ENCODE results near the gene TRIO. TPM values are rescaled to one million over a fixed set of nuclear protein-coding genes. Genes with fewer than 3 reads are reported as not detected.

TRIO gene
- total RNA-seq, 1 experiment from 2014 or later = 68.4 TPM

DNA sequence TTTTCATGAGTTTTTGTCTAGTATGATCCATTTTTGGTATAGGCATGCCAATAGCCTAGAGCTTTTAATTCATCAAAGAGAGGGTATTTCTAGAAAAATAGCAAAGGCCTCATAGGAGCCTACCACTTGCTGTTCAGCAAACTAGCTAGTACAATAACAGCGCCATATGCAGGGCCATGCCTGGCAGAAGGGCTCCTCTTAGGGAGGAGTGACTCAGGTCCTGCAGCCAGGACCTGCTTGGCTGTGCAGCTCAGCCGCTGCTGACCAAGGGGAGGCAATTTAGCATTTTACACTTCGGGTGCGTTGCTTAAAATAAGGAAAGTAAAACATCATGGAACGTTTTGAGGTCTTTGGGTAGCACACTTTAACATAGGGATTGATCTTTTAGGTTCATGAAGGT, 100.6 kb downstream of the TRIO start:
- ATAC-seq (no peak), DNase-seq (ENCODE audit: low read depth, low spot score) (no peak)
- H3K4me3 ChIP-seq (replicated peaks in 1 of 2; ENCODE audit: low read depth in 1 of 2, low read length in 2 of 2) = no peak overlapping the region
- no peaks in the 10 kb centered on the region for H3K9me3 ChIP-seq (ENCODE audit: control insufficient read depth in 1 of 2, insufficient read depth in 1 of 2, low read depth in 1 of 2, low read length in 2 of 2)
- TF ChIP-seq ZNF274 (IDR thresholded peaks at IDR 0.05; ENCODE audit: low read depth, low read length) (no peak), SIN3A (IDR thresholded peaks at IDR 0.05; ENCODE audit: low read depth) (no peak)
- H3K9me2 ChIP-seq (ENCODE audit: insufficient read depth) = no peaks in the 10 kb centered on the region
- H2AFZ ChIP-seq (ENCODE audit: low read depth, low read length, poor library complexity, severe bottlenecking) = no peak overlapping the region
- CTCF ChIA-PET = no interaction called here
- H3K79me2 ChIP-seq (ENCODE audit: insufficient read depth, low read length) = peaks cover 97% of the 10 kb centered on the region
- H3K4me1 ChIP-seq (ENCODE audit: control insufficient read depth in 1 of 2, insufficient read depth in 2 of 2, low read length in 2 of 2) = no peaks in the 10 kb centered on the region; a peak in 1 of 4 replicates
- POLR2A ChIA-PET = no interaction called here
- intact Hi-C loops (cut with micrococcal nuclease) = no loop called here
- no peak overlapping the region for H3K4me2 ChIP-seq (ENCODE audit: low read length)
- H4K20me1 ChIP-seq (ENCODE audit: insufficient read depth) = peaks cover 4% of the 10 kb centered on the region; the same call in 1 of the 2 replicates
- RAD21 ChIA-PET (ENCODE audit: low non-redundant PET in 1 of 2, low total read pairs in 2 of 2, uncharacterized antibody in 2 of 2, unreplicated experiment in 2 of 2) = no interaction called here
- H3K27ac ChIP-seq (ENCODE audit: low read depth, low read length) = no peak overlapping the region
- H3K36me3 ChIP-seq (ENCODE audit: control insufficient read depth in 1 of 2, insufficient read depth in 2 of 2, low read length in 2 of 2) = no peaks in the 10 kb centered on the region
- BruUV-seq (replicated peaks) = no TSS peak
- no peaks in the 10 kb centered on the region for H3K27me3 ChIP-seq (ENCODE audit: insufficient read depth, low read length)
- H3K9ac ChIP-seq (ENCODE audit: low read length) = no peak overlapping the region

DNA sequence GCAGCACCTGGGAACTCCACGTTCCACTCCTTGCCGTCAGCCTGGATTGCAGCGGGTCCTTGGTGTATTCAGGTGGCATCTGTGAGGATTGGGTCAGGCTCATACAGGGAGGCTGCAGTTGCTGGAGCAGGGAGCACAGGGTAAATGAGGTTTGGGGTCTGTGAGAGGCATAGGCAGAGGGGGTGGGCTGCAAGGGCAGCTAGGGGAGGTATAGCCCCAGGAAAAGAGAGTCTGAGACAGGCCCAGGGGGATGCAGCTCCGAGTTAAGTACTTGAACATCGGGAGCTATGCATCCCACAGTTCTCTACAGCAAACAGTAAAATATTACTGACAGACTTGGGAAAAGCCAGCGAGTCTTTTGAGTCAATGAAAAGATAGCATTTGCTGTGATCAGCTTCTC, 101.6 kb downstream of the TRIO start:
- BruUV-seq (replicated peaks) = no TSS peak
- RAD21 ChIA-PET (ENCODE audit: low non-redundant PET in 1 of 2, low total read pairs in 2 of 2, uncharacterized antibody in 2 of 2, unreplicated experiment in 2 of 2) = no interaction called here
- no peaks in the 10 kb centered on the region; a peak in 1 of 4 replicates for H3K4me1 ChIP-seq (ENCODE audit: control insufficient read depth in 1 of 2, insufficient read depth in 2 of 2, low read length in 2 of 2)
- H3K79me2 ChIP-seq (ENCODE audit: insufficient read depth, low read length) = peaks cover 97% of the 10 kb centered on the region
- H3K9me2 ChIP-seq (ENCODE audit: insufficient read depth) = no peaks in the 10 kb centered on the region
- H3K9ac ChIP-seq (ENCODE audit: low read length) = no peak overlapping the region
- no peak overlapping the region for H2AFZ ChIP-seq (ENCODE audit: low read depth, low read length, poor library complexity, severe bottlenecking)
- POLR2A ChIA-PET = no interaction called here
- no peaks in the 10 kb centered on the region for H3K36me3 ChIP-seq (ENCODE audit: control insufficient read depth in 1 of 2, insufficient read depth in 2 of 2, low read length in 2 of 2)
- intact Hi-C loops (cut with micrococcal nuclease) = no loop called here
- H3K27me3 ChIP-seq (ENCODE audit: insufficient read depth, low read length) = no peaks in the 10 kb centered on the region
- CTCF ChIA-PET = no interaction called here
- no peak for DNase-seq (ENCODE audit: low read depth, low spot score)
- H3K4me2 ChIP-seq (ENCODE audit: low read length) = no peak overlapping the region
- H3K9me3 ChIP-seq (ENCODE audit: control insufficient read depth in 1 of 2, insufficient read depth in 1 of 2, low read depth in 1 of 2, low read length in 2 of 2) = no peaks in the 10 kb centered on the region
- H3K4me3 ChIP-seq (replicated peaks in 1 of 2; ENCODE audit: low read depth in 1 of 2, low read length in 2 of 2) = no peak overlapping the region
- no peak for ATAC-seq
- peaks cover 4% of the 10 kb centered on the region; the same call in 1 of the 2 replicates for H4K20me1 ChIP-seq (ENCODE audit: insufficient read depth)
- H3K27ac ChIP-seq (ENCODE audit: low read depth, low read length) = no peak overlapping the region
- TF ChIP-seq ATF3 (IDR thresholded peaks at IDR 0.05) (no peak), YY1 (IDR thresholded peaks at IDR 0.05; ENCODE audit: extremely low read depth, insufficient replicate concordance, low read depth, low read length) (no peak), SRF (IDR thresholded peaks at IDR 0.05; ENCODE audit: low read depth) (no peak), SP1 (IDR thresholded peaks at IDR 0.05; ENCODE audit: low read depth) (no peak), JUND (IDR thresholded peaks at IDR 0.05) (no peak), EZH2phosphoT487 (IDR thresholded peaks at IDR 0.05; ENCODE audit: borderline replicate concordance) (no peak), ZFX (IDR thresholded peaks at IDR 0.05) (no peak), TCF7L2 (IDR thresholded peaks at IDR 0.05; ENCODE audit: borderline replicate concordance, extremely low read depth, insufficient read depth, insufficient read length) (no peak), REST (IDR thresholded peaks at IDR 0.05; ENCODE audit: low read depth) (no peak), POLR2AphosphoS5 (IDR thresholded peaks at IDR 0.05; ENCODE audit: low read depth, low read length) (no peak), ELF1 (IDR thresholded peaks at IDR 0.05; ENCODE audit: borderline replicate concordance, low read depth) (no peak), CBX3 (IDR thresholded peaks at IDR 0.05; ENCODE audit: low read depth) (no peak), FOSL1 (IDR thresholded peaks at IDR 0.05; ENCODE audit: low read depth) (no peak), EZH2 (IDR thresholded peaks at IDR 0.05) (no peak), ZNF274 (IDR thresholded peaks at IDR 0.05; ENCODE audit: low read depth, low read length) (no peak)
- TF ChIP-seq, protein P1, sequence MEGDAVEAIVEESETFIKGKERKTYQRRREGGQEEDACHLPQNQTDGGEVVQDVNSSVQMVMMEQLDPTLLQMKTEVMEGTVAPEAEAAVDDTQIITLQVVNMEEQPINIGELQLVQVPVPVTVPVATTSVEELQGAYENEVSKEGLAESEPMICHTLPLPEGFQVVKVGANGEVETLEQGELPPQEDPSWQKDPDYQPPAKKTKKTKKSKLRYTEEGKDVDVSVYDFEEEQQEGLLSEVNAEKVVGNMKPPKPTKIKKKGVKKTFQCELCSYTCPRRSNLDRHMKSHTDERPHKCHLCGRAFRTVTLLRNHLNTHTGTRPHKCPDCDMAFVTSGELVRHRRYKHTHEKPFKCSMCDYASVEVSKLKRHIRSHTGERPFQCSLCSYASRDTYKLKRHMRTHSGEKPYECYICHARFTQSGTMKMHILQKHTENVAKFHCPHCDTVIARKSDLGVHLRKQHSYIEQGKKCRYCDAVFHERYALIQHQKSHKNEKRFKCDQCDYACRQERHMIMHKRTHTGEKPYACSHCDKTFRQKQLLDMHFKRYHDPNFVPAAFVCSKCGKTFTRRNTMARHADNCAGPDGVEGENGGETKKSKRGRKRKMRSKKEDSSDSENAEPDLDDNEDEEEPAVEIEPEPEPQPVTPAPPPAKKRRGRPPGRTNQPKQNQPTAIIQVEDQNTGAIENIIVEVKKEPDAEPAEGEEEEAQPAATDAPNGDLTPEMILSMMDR (IDR thresholded peaks at IDR 0.05 in 2 of 3, conservative IDR thresholded peaks at IDR 0.05 in 1 of 3; ENCODE audit: borderline replicate concordance in 1 of 3, insufficient read depth in 1 of 3, low read depth in 2 of 3, low read length in 2 of 3) = no peak

Measured in HCT116 (cell line).